Stimulated activated CD4-positive, alpha-beta T cell treated with anti-CD3 and anti-CD28 coated beads, Interleukin-4, amount 100 ng/mL, for 4 hours (primary cell): ENCODE results near the gene ZNF559.
"Not testable (repeated sequence)": the region's sequence is repeated elsewhere in the genome, so short reads cannot be mapped to it uniquely, and the experiment has no call there.

Source experiments
- DNase-seq, 2 experiments: peaks; one replicate each; pipeline ENCODE4 v3.0.0-alpha.2; 2020

Gene ZNF559

GRCh38 chr19:9323919-9324583 lies at the start of gene ZNF559:
TSS of gene ZNF559 (plus strand) at chr19:9324179. CDS start at chr19:9338550, 14,371 bp downstream.
- DNase-seq, result peak; percentile 95 to 97

- DNase-seq, result not testable (repeated sequence)
These were observed 40.5 kb upstream of the ZNF559 start for GRCh38 chr19:9283485-9283884.

GRCh38 chr19:9289231-9289884 lies 34.6 kb upstream of the ZNF559 start:
- DNase-seq, result no peak

GRCh38 chr19:9295411-9295849 lies 28.5 kb upstream of the ZNF559 start:
- DNase-seq, result no peak

- no peak for DNase-seq
These were observed 27.6 kb upstream of the ZNF559 start for GRCh38 chr19:9296336-9296735.

GRCh38 chr19:9306443-9306842 lies 17.5 kb upstream of the ZNF559 start:
- no peak for DNase-seq

- DNase-seq, result no peak
These were observed 15.7 kb upstream of the ZNF559 start for GRCh38 chr19:9308091-9308770.

GRCh38 chr19:9309139-9309973 lies 14.6 kb upstream of the ZNF559 start, which contains the start of gene ZNF699:
TSS of gene ZNF699 (minus strand) at chr19:9309838. CDS start at chr19:9305119, 4,719 bp downstream.
- DNase-seq, result peak; percentile 98 to 99

- DNase-seq, result peak in 1 of 2 experiments; percentile 81
These were observed 14.0 kb upstream of the ZNF559 start for GRCh38 chr19:9309974-9310446.

- no peak for DNase-seq
These were observed 10.2 kb upstream of the ZNF559 start for GRCh38 chr19:9313756-9314155.

GRCh38 chr19:9321338-9321737 lies 2.6 kb upstream of the ZNF559 start:
- DNase-seq, result no peak

- not testable (repeated sequence) for DNase-seq
These were observed 2.2 kb upstream of the ZNF559 start for GRCh38 chr19:9321756-9322155.

- not testable (repeated sequence) for DNase-seq
These were observed 1.8 kb upstream of the ZNF559 start for GRCh38 chr19:9322201-9322600.

- peak; percentile 9 to 40 for DNase-seq
These were observed 441 bp upstream of the ZNF559 start for GRCh38 chr19:9323557-9323918.

- no peak for DNase-seq
These were observed 594 bp downstream of the ZNF559 start for GRCh38 chr19:9324584-9324962.

GRCh38 chr19:9329999-9330398 lies 6.0 kb downstream of the ZNF559 start:
- DNase-seq, result no peak

- DNase-seq, result no peak
These were observed 18.8 kb downstream of the ZNF559 start for GRCh38 chr19:9342610-9343304.

- no peak for DNase-seq
These were observed 21.0 kb downstream of the ZNF559 start for GRCh38 chr19:9345005-9345404.

- no peak for DNase-seq
These were observed 24.3 kb downstream of the ZNF559 start for GRCh38 chr19:9348253-9348652.

GRCh38 chr19:9348671-9349070 lies 24.7 kb downstream of the ZNF559 start:
- no peak for DNase-seq

GRCh38 chr19:9352505-9352904 lies 28.5 kb downstream of the ZNF559 start:
- DNase-seq, result no peak

GRCh38 chr19:9353011-9353410 lies 29.0 kb downstream of the ZNF559 start:
- DNase-seq, result no peak
